ENCODE results near the gene TRAM2. TPM values are rescaled to one million over a fixed set of nuclear protein-coding genes. Genes with fewer than 3 reads are reported as not detected.

The TRAM2 gene
- total and polyA plus RNA-seq, 9 of the 15 experiments (the other 6 are each of a cell fraction or from before 2014, with no cell fraction given), result 2.6 to 13.3 (median 8.9) TPM

- TF ChIP-seq NR2C1 (IDR thresholded peaks at IDR 0.05) (no peak), NR2C1 (tag; IDR thresholded peaks at IDR 0.05) (no peak), REST (IDR thresholded peaks at IDR 0.05; ENCODE audit: borderline replicate concordance) (peak; percentile 35), REST (CRISPR knock-in tag; IDR thresholded peaks at IDR 0.05; ENCODE audit: low read depth) (no peak), SRSF7 (optimal IDR thresholded peaks at IDR 0.05; ENCODE audit: low read depth, low read length) (no peak), TCF3 (CRISPR knock-in tag; IDR thresholded peaks at IDR 0.05) (peak; percentile 15; the same call in 1 of the 2 replicates), RBFOX2 (IDR thresholded peaks at IDR 0.05; ENCODE audit: low read depth, low read length) (peak; percentile 66), THRB (CRISPR knock-in tag; conservative IDR thresholded peaks at IDR 0.05) (no peak), MAX (CRISPR knock-in tag; IDR thresholded peaks at IDR 0.05) (peak; percentile 40; the same call in 1 of the 2 replicates), XRCC3 (IDR thresholded peaks at IDR 0.05) (no peak), KDM1A (IDR thresholded peaks at IDR 0.05) (peak in 1 of 2 experiments; percentile 64; a peak in 1 of 4 replicates), GTF2E2 (tag; IDR thresholded peaks at IDR 0.05) (no peak), RFX7 (CRISPR knock-in tag; IDR thresholded peaks at IDR 0.05) (no peak), ZNF354B (CRISPR knock-in tag; IDR thresholded peaks at IDR 0.05) (no peak), HOXB6 (CRISPR knock-in tag; IDR thresholded peaks at IDR 0.05; ENCODE audit: borderline replicate concordance) (no peak), MED1 (CRISPR knock-in tag; IDR thresholded peaks at IDR 0.05; ENCODE audit: borderline replicate concordance) (no peak), ZNF77 (CRISPR knock-in tag; IDR thresholded peaks at IDR 0.05) (no peak), BCOR (IDR thresholded peaks at IDR 0.05) (peak; percentile 23; the same call in 1 of the 2 replicates), POLR2B (IDR thresholded peaks at IDR 0.05; ENCODE audit: low read depth, partially characterized antibody) (no peak), JUND (IDR thresholded peaks at IDR 0.05; ENCODE audit: borderline replicate concordance, low read depth, low read length) (peak; percentile 96), JUND (tag; IDR thresholded peaks at IDR 0.05; ENCODE audit: borderline replicate concordance, low read depth, low read length) (peak; percentile 92; the same call in 2 of the 3 replicates)
Observed at GRCh38 chr6:52503851-52504781, 72.7 kb downstream of the TRAM2 start (continued).
